GM13977 (cell line): ENCODE measurements around the gene DLAT.
A peak's percentile ranks its signal among the peaks of the same experiment; 100 is the strongest.
"Not testable (repeated sequence)": the region's sequence is repeated elsewhere in the genome, so short reads cannot be mapped to it uniquely, and the experiment has no call there.

Experiments
- DNase-seq: peaks from one replicate; pipeline ENCODE4 v3.0.0; 2012; ENCODE audit warnings: low spot score
- CTCF ChIP-seq: IDR thresholded peaks from 2 replicates; pipeline ENCODE4 v1.5.1; 2012; ENCODE audit warnings: mild to moderate bottlenecking, control low read depth; ENCODE audit not compliant: insufficient read depth; ENCODE audit errors: extremely low read depth, missing control alignments
- in situ Hi-C: fragments of 300-500 bp; cut with MboI; formaldehyde crosslinking; loops from one replicate; pipeline ENCODE4 v1.12.0; 2022; ENCODE audit warnings: low sequenced_read_pairs, low pct_unique_long_range_greater_than_20kb, mixed read lengths, inconsistent platforms; ENCODE audit not compliant: unreplicated experiment

DLAT gene

GRCh38 chr11:112002491-112003216 is 22.6 kb upstream of the DLAT start:
- no peak for TF ChIP-seq CTCF
- in situ Hi-C loops, result no loop called here
- no peak for DNase-seq

GRCh38 chr11:112004389-112004788 is 20.8 kb upstream of the DLAT start:
- peak; percentile 58 for DNase-seq
- peak; percentile 85 for TF ChIP-seq CTCF
- in situ Hi-C loops, result no loop called here

- in situ Hi-C loops, result no loop called here
- no peak for DNase-seq
These were observed 19.6 kb upstream of the DLAT start for GRCh38 chr11:112005422-112006094.

GRCh38 chr11:112006095-112006441 is 19.1 kb upstream of the DLAT start:
- DNase-seq, in situ Hi-C loops: not testable (repeated sequence)

More at GRCh38 chr11:112005422-112006094, 19.6 kb upstream of the DLAT start:
- no peak for TF ChIP-seq CTCF

GRCh38 chr11:112011451-112011850 is 13.8 kb upstream of the DLAT start:
- DNase-seq, in situ Hi-C loops: not testable (repeated sequence)

- in situ Hi-C loops, result no loop called here
- TF ChIP-seq CTCF, result no peak
- no peak for DNase-seq
These were observed 12.3 kb upstream of the DLAT start for GRCh38 chr11:112012874-112013273.

GRCh38 chr11:112013497-112014164 is 11.6 kb upstream of the DLAT start:
- DNase-seq, result no peak
- in situ Hi-C loops, result no loop called here
- no peak for TF ChIP-seq CTCF
